ENCODE measurements around the gene MSL3B.
"Not testable (repeated sequence)": the region's sequence is repeated elsewhere in the genome, so short reads cannot be mapped to it uniquely, and the experiment has no call there.

The MSL3B gene

GRCh38 chr2:233901367-233901766 is 33.2 kb upstream of the MSL3B start:
- Histone ChIP-seq H3K36me3 (ENCODE audit: control insufficient read depth, insufficient read depth, low read length) (no peaks in the 10 kb centered on the region), H3K27me3 (ENCODE audit: control insufficient read depth, insufficient read depth, low read length) (no peaks in the 10 kb centered on the region), H3K9me3 (ENCODE audit: control insufficient read depth, insufficient read depth, low read depth, low read length) (no peaks in the 10 kb centered on the region), H3K27ac (ENCODE audit: low read length) (no peak overlapping the region), H3K4me3 (ENCODE audit: low read depth in 2 of 2, low read length in 2 of 2) (no peak overlapping the region), H3K4me1 (ENCODE audit: control insufficient read depth, insufficient read depth, low read length) (no peaks in the 10 kb centered on the region)
- no peak for TF ChIP-seq POLR2AphosphoS5 (IDR thresholded peaks at IDR 0.05; ENCODE audit: low read depth, low read length)
- no peak for TF ChIP-seq REST (IDR thresholded peaks at IDR 0.05; ENCODE audit: insufficient read depth in 1 of 2, low read depth in 2 of 2, low read length in 1 of 2)
- TF ChIP-seq CTCF (IDR thresholded peaks at IDR 0.05): no peak
- TF ChIP-seq SIN3A (IDR thresholded peaks at IDR 0.05; ENCODE audit: borderline replicate concordance, insufficient read depth, low read depth, low read length): no peak
- no peak for TF ChIP-seq TCF7L2 (IDR thresholded peaks at IDR 0.05; ENCODE audit: low read depth, low read length)
- ATAC-seq: no peak
- in situ Hi-C loops (cut with HindIII; ENCODE audit: low pct_unique_long_range_greater_than_20kb, low sequenced_read_pairs) (no loop called here), intact Hi-C loops (cut with micrococcal nuclease; ENCODE audit: unreplicated experiment) (no loop called here)
- no TSS peak for BruUV-seq (replicated peaks)
- POLR2A ChIA-PET: no interaction called here
- CTCF ChIA-PET: no interaction called here
- no peak for DNase-seq (ENCODE audit: low read depth, low spot score)

GRCh38 chr2:233896253-233896652 is 28.1 kb upstream of the MSL3B start:
- intact Hi-C loops (cut with micrococcal nuclease; ENCODE audit: unreplicated experiment); POLR2A ChIA-PET; DNase-seq (ENCODE audit: low read depth, low spot score); H3K36me3 ChIP-seq (ENCODE audit: control insufficient read depth, insufficient read depth, low read length); H3K9me3 ChIP-seq (ENCODE audit: control insufficient read depth, insufficient read depth, low read depth, low read length); in situ Hi-C loops (cut with HindIII; ENCODE audit: low pct_unique_long_range_greater_than_20kb, low sequenced_read_pairs); H3K27me3 ChIP-seq (ENCODE audit: control insufficient read depth, insufficient read depth, low read length); CTCF ChIA-PET; H3K27ac ChIP-seq (ENCODE audit: low read length); BruUV-seq (replicated peaks); H3K4me1 ChIP-seq (ENCODE audit: control insufficient read depth, insufficient read depth, low read length); ATAC-seq; H3K4me3 ChIP-seq (ENCODE audit: low read depth in 2 of 2, low read length in 2 of 2): not testable (repeated sequence)

- H3K27ac ChIP-seq (ENCODE audit: low read length): no peak overlapping the region
- no TSS peak for BruUV-seq (replicated peaks)
- in situ Hi-C loops (cut with HindIII; ENCODE audit: low pct_unique_long_range_greater_than_20kb, low sequenced_read_pairs) (no loop called here), intact Hi-C loops (cut with micrococcal nuclease; ENCODE audit: unreplicated experiment) (no loop called here)
- H3K4me3 ChIP-seq (ENCODE audit: low read depth in 2 of 2, low read length in 2 of 2): no peak overlapping the region
- H3K36me3 ChIP-seq (ENCODE audit: control insufficient read depth, insufficient read depth, low read length): no peaks in the 10 kb centered on the region
- ATAC-seq (no peak), DNase-seq (ENCODE audit: low read depth, low spot score) (no peak)
- TF ChIP-seq SIN3A (IDR thresholded peaks at IDR 0.05; ENCODE audit: borderline replicate concordance, insufficient read depth, low read depth, low read length) (no peak), TCF7L2 (IDR thresholded peaks at IDR 0.05; ENCODE audit: low read depth, low read length) (no peak), REST (IDR thresholded peaks at IDR 0.05; ENCODE audit: insufficient read depth in 1 of 2, low read depth in 2 of 2, low read length in 1 of 2) (no peak), CTCF (IDR thresholded peaks at IDR 0.05) (no peak), POLR2AphosphoS5 (IDR thresholded peaks at IDR 0.05; ENCODE audit: low read depth, low read length) (no peak)
- H3K9me3 ChIP-seq (ENCODE audit: control insufficient read depth, insufficient read depth, low read depth, low read length): no peaks in the 10 kb centered on the region
- no peaks in the 10 kb centered on the region for H3K27me3 ChIP-seq (ENCODE audit: control insufficient read depth, insufficient read depth, low read length)
- no peaks in the 10 kb centered on the region for H3K4me1 ChIP-seq (ENCODE audit: control insufficient read depth, insufficient read depth, low read length)
- CTCF ChIA-PET: no interaction called here
- POLR2A ChIA-PET: no interaction called here
Observed at GRCh38 chr2:233892793-233893192, 24.6 kb upstream of the MSL3B start.
